HG02852 (cell line): ENCODE measurements around the gene CRMP1.

ENCODE experiments used
- ATAC-seq: cut with Tn5 transposase; IDR thresholded peaks from one replicate; pipeline ENCODE4 v1.9.1; 2021; ENCODE audit warnings: mild to moderate bottlenecking, moderate library complexity; ENCODE audit not compliant: unreplicated experiment

CRMP1 gene

DNA sequence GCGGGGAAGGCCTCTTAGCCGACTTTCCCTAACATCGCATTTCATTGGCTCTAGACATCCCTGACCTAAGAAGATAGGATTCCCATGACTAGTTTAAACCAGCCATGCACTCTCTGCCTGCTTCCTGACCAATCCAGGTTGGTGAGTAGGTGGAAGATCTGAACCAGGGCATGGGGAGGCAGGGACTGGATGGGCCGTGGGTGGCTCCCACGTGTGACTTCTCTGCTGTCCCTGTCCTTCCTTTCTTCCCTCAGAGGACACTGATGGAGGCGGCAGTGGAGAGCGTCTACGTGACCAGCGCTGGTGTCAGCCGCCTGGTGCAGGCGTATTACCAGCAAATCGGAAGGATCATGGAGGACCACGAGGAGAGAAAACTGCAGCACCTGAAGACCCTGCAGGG, 91.2 kb downstream of the CRMP1 start:
- ATAC-seq: no peak

DNA sequence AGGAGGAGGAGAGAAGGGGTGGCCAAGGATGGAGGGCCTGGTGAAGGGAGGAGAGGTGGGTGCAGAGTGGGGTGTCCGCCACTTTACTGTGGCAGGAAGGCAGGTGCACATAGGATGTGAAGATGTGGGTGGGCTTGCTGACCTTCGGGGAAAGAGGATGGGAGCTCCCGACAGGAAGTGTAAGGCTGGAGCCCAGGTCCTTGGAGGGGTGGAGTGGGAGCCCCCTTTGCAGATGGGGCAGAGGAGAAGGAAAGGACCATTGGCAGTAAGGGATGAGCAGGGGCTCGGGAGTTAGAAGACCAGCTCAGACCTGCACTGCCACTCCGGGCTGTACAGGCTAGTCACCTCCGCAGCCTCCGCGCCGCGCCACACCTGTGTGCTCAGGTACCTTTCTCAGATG, 92.4 kb downstream of the CRMP1 start:
- no peak for ATAC-seq

DNA sequence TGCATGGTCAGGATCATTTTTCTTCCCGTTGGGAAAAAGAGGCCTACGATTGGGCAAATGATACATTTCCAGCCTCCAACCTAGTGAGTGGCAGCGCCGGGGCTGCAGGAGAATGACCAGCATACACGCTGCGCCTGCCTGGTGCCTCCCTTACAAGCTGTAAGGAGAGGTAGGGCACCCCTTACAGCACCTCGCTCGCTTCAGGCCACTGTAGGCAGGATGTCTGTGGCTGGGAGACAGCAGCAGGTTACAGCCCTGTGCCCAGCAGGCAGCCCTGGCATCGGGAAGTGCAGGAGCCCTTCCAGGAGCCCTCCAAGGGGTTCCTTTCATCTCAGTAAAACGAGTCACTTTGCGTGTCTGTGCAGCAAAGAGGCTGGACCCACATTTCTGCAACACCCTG, 93.5 kb downstream of the CRMP1 start:
- no peak for ATAC-seq

DNA sequence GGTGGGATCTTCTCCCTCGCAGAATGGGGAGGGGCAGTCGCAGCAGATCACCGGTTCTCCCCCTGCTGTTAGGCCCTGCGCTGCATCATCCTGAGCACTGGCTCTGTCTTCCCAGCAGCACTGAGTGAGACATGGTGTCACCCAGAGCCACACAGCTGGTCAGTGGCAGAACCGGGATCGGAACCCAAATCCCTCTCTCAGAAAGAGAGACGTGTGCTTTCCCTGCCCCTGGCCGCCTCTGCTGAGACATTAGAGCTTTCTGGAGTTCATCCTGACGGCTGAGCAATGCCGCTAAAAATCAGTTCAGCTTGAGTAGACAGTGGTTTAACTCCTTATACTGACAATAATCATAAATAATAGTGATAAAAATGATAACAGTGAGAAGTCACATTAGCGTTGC, 93.9 kb downstream of the CRMP1 start:
- no peak for ATAC-seq

DNA sequence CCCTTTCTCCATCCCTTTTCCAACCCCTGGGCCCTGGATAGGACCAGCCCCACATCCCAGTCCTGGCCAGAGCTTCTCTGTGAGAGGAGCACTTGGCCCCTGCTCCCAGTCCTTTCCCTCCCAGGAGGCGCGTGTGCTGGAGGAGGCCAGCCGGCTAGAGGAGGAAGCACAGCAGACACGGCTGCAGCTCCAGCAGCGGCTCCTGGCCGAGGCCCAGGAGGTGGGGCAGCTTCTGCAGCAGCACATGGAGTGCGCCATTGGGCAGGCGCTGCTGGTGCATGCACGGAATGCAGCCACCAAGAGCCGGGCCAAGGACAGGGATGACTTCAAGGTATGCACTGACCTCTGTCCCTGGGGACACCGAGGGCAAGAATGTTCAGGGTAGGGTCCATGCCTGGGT, 94.4 kb downstream of the CRMP1 start:
- no peak for ATAC-seq

DNA sequence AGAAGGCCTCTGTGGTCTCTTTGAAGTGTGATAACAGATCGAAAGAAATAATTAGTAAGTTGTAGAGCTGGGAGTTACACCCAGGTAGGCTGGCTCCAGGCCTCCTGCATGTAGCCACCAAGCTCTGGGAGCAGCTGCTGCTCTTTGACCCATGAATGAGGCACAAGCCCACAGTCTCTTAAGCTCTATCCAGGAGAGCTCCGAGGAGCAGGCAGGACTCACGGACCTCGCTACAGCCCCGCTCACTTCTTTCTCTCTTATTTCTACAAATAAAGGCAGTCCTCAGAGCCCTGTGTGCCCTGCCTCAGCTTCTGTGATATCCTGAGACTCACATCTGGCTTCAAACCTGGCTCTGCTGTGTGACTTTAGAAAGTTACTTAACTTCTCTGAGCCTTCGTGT, 95.0 kb downstream of the CRMP1 start:
- no peak for ATAC-seq

DNA sequence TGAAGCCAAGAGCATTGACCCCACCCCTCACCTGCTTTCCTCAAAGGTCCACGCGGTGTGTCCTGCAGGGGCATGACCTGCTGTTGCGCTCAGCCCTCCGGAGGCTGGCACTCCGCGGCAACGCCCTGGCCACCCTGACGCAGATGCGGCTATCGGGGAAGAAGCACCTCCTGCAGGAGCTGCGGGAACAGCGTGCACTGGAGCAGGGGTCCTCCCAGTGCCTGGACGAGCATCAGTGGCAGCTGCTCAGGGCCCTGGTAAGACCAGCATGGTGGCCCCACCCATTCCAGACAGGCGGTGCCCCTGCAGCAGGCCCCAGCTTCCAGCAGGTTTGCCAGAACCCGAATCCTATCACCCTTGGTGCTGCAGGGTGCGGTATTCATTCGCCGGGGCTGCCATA, 95.9 kb downstream of the CRMP1 start:
- ATAC-seq: no peak

DNA sequence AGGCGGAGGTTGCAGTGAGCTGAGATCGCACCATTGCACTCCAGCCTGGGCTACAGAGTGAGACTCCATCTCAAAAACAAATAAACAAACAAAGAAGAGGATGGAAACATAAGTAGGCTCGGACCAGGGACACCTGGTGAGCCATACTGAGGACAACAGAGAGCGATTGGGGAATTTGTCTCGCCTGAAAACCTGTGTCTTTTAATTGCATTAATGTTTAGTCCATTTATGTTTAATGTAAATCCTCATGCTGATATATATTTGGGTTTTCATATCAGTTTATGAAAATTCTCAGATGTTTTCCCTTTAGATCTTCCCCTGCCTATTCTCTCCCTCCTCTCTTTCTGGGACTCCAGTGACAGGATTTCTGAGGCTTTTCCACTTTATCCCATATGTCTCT, 97.3 kb downstream of the CRMP1 start:
- no peak for ATAC-seq

DNA sequence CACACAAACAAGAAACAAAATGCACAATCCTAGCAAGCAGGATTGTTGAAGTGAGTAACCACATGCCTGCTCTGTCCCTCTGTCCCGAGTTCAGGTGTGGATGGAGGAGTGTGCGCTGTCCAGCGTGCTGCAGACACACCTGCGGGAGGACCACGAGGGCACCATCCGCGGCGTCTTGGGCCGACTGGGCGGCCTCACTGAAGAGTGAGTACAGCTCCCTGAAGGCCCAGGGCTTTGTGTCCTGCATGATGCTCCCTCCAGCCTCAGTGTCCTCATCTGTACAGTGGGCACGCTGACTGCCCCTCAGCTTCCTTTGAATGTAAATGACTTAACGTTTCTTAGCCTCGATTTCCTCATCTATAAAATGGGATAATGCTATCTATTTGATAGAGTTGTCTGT, 99.4 kb downstream of the CRMP1 start:
- no peak for ATAC-seq

DNA sequence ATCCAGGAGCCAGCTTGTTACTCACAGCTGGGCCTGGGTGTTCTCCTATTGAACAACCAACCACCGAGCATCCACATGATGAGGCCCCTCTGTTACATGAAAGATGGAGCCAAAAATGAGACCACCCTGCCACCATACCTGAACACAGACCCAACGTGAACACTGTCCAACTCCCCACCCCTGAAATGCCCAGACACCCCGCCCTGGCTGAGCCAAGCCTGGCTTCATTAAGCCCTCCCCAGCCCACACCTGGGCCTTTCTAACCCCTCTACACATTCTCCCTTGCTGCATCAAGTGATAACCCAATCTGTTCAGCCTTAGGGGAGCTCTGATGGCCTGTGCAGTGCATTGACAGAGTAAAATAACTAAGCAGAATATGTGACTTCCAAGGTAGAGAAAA, 101.2 kb downstream of the CRMP1 start:
- ATAC-seq: no peak

DNA sequence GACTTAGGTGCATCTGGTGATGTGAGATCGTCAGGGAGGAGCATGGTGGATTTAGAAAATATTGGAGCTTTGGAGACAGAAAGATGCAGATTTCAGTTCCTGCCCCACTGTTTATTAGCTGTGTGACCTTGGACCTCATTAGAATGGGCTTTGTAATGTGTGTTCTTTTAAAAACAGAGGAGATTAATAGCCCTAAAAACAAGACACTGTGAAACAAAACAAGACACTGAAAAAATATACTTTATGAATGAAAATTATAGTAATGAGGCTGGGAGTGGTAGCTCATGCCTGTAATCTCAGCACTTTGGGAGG, 102.4 kb downstream of the CRMP1 start:
- ATAC-seq: no peak

DNA sequence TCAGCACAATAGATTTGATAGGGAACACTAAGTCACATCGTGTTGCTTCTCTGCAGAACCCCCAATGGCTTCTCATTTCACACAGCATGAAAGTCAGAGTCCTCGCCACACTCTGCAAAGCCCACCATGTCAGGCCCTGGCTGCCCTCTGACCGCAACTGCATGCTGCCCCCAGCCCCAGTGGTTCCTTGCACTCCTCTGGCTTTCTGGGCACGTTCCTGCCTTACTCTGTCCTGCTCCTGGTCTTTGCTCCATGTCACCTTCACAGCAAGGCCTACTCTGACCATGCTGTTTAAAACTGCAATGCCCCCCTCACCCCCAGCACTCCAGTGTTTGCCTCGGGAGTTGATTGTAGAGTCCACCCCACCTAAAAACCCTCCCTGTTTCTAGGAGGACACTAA, 103.7 kb downstream of the CRMP1 start:
- ATAC-seq: no peak

DNA sequence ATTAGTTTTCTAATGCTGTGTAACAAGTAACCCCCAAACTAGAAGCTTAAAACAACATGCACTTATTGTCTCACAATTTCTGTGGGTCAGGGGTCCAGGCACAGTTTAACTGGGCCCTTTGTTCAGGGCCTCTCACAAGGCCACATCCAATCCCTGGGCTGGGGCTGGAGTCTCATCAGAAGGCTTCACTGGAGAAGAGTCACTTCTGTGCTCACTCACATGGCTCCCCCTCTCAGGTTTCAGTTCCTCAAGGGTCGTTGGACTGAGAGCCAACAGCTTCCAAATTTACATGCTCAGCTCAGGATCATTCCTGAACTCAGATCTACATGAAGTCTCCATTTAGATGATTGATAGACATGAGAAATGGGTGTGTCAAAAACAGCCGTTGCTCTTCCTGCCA, 104.7 kb downstream of the CRMP1 start:
- no peak for ATAC-seq

DNA sequence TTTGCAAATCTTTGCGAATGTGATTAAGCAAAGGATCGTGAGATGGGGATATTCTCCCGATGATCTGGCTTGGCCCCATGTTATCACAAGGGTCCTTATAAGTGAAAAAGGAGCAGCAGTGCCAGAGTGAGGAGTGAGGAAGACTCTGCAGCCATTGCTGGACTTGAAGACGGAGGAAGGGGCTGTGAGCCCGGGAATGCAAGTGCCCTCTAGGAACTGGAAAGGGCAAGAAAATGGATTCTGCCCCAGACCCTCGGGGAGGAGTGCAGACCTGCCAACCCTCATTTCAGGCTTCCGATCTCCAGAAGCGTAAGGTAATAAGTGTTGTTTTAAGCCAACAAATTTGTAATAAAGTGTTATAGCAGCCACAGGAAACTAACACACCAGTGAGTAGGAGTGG, 105.6 kb downstream of the CRMP1 start:
- no peak for ATAC-seq

DNA sequence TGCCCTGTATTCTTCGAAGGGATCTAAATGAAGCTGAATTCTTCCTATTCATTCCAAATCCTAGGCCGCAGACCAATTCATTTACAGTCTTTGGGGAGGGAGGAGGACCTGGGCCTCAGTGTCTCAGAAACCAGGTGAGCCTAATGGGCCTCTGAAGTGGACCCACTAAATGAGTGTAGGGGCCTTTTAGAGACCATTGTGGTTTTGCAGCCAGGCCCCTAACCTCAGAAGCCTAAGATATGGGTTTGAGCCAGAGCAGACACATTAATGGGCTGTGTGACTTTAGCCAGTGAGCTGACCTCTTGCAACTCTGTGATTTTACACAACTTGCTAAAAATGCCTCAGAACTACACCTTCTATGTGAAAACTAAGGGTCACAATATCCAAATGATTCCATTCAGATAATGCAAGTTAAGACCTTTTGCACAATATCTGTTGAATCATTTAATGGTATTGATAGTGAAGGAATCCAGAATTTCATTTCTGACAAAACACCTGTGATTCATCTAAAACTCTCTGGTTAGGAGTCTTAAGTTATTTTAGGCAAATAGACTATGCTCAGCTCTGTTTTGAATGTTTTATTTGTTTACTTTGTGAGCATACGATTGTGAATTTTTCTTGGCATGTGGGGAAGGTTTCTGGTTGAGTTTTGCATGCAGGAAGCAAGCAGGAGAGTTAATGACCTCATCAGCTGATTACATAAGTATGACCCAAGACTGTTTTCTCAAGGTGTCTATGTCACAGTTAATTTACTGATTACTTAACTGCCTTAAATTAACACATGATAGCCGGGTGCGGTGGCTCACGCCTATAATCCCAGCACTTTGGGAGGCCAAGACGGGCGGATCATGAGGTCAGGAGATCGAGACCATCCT, 106.8 kb downstream of the CRMP1 start:
- ATAC-seq: no peak

DNA sequence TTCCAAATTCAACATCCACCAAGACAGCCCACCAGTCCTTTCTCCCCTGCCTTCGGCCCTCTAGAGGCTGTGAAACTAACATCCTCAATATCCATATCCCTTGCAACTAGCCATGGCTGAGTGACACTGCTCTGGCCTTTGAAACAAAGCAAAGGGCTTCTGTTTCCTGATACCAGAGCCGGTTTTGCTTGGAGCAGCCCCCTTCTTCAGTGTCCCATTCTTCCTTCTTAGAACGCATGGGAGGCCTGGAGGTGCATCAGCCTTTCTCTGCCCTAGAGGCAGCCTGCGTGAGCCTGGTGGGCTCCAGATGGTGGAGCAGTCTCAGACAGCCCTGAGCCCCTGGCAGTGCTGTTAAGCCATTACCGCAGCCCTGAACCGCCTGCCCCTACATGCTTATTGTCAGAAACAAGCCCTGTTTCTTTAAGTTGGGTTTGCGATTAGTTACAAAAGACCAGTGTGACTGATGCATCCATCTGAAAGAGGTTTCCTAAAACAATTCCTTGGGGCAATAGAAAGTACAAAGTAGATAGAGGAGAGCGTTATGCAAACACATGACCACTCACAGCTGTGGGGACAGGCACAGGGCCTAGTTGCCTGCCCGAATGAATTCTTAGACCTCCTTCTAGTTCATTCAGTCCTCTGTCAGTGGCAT, 107.8 kb downstream of the CRMP1 start:
- ATAC-seq: no peak

DNA sequence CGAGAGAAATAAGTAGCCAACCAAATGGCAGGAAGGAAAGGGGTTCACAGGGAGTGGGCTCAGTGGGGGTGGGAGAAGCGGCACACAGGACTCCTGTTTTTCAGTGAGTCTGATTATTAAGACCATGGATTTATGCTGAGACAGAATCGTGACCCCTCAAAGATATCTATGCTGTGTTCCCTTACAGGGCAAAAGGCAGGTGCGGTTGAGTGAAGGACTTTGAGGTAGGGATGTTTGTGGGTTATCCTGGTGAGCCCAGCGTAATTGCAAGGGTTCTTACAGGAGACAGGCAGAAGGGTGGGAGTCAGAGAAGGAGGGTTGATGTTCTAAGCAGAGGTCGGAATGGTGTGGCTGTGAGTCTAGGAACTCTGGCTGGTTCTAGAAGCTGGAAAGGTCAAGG, 108.9 kb downstream of the CRMP1 start:
- no peak for ATAC-seq

DNA sequence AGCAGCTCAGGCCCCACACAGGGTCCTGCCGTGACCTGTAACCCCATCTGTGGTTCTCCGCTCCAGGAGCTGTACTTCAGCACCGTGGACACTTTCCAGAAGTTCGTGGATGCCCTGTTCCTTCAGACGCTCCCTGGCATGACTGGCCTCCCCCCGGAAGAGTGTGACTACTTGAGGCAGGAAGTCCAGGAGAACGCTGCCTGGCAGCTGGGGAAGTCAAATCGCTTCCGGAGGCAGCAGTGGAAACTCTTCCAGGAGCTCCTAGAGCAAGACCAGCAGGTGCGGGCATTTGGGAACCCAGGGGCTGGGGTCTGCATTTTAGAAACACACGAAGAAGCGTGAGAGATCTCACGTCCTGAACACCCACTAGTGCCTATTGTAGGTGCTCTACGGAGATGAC, 109.4 kb downstream of the CRMP1 start:
- no peak for ATAC-seq

DNA sequence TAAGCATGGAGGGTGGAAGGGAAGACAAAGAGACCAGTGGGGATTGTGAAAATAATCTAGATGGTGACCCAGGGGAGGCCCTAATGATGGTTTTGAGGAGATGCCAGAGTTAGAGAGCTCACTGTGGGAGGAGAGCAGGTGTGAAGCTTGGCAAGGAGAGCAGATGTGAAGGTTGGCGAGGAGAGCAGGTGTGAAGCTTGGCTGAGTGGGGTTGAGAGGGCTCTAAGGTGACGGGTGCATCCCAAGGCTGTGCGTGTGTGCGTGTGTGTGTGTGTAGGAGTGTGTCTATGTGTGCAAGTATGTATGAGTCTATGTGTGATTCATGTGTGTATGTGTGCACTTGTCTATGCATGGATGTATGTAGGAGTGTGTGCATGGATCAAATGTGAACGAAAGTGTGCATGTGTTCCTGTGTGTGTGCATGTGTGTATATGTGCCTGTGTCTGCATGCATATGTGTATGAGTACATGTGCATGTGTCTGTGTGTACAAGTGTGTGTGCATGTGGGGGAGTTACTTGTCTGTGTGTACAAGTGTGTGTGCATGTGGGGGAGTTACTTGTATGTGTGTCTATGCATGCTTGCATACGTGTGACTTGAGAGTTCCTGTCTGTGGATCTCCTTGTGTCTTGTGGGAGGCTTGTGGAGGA, 109.9 kb downstream of the CRMP1 start:
- ATAC-seq: no peak

DNA sequence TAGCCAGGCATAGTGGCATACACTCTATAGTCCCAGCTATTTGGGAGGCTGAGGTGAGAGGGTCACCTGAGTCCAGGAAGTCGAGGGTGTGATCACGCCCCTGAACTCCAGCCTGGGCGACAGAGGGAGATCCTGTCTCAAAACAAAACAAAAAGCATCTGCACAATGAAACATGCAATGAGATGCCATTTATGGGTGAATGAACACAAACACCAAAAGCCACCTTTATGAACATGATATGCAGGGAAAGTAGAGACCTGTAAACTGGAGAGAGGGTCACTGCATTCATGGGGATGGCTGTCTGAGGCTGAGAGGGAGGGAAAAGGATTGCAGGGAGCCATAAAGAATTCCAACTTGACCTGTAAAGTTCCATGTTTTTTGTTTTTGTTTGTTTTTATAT, 111.2 kb downstream of the CRMP1 start:
- ATAC-seq: no peak

DNA sequence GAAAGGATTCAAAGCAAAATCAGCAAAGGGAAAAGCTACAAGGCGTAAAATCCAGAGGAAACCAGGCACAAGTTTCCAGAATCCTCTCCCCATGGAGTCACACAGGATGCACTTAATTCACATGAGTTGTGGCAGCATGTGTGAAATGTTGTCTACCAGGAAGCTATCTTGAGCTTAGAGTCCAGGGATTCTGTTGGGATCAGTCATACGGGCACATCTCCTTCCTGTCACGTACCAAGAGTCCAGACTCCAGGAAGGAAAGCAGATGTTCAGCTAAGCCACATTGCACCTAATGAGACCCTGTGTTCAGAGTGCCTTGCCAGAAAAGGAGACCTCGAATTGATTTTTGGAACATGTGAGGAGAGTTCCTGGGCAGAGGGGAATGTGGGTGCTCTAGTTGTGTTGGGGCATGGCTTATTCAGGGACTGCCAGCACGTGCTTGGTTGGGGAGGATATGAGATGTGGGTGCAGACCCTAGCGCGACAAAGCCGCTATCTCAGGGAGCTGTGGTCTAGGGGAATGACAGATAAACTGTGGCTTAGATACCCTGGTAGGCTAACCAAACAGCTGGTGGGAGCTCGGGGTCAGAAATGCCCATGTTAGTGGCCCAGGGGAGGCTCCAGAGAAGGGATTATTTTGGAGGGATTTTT, 111.9 kb downstream of the CRMP1 start:
- ATAC-seq: no peak

DNA sequence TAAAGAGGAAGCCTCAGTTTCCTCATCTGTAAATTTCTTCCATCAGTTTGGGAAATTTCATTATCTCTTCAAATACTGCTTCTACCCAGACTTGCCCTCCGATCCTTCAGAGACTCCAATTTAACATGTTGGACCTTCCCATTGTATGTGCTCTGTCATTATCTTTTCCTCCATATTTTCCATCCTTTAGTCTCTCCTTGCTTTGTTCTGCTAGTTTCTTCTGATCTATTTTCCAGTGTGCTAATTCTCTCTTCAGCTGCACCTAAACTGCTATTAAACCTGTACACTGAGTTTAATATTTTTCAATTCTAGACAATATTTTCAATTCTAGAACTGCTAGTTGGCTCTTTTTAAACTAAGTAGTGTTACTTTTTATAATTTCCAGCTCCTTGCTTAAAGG, 116.4 kb downstream of the CRMP1 start:
- ATAC-seq: no peak
